B cell (primary cell): ENCODE results near the gene JPH3. TPM values are rescaled to one million over a fixed set of nuclear protein-coding genes. Genes with fewer than 3 reads are reported as not detected.

ENCODE experiments used
- ATAC-seq: fragments of 200-7000 bp; cut with Tn5 transposase; one replicate; pipeline ENCODE4 v1.10.0; 2021; ENCODE audit warnings: low read depth, mild to moderate bottlenecking, moderate number of reproducible peaks, moderate library complexity
- CTCF ChIA-PET: fragments of 350-600 bp; sonication (Branson Sonifier 250); formaldehyde crosslinking; loops from one replicate; lab custom pipeline; 2021; ENCODE audit warnings: antibody characterized with exemption, inconsistent platforms; lab: Charles Lee
- POLR2A ChIA-PET: fragments of 350-600 bp; sonication (Branson Sonifier 250); formaldehyde crosslinking; loops from one replicate; lab custom pipeline; 2021; ENCODE audit warnings: antibody characterized with exemption; lab: Charles Lee
- DNase-seq: peaks from one replicate; pipeline ENCODE4 v3.0.0; 2013
- H2AFZ ChIP-seq: 2 replicates; pipeline ENCODE4 v1.6.1; 2012; ENCODE audit warnings: mild to moderate bottlenecking, low read depth, low read length; ENCODE audit not compliant: insufficient read depth, poor library complexity, severe bottlenecking
- H3K27ac ChIP-seq, 2 donors: 1 replicate in 1 of 2; 2 replicates in 1 of 2; pipeline ENCODE4 v1.5.1; 2012 to 2013; ENCODE audit warnings: low read length in 2 of 2, mild to moderate bottlenecking in 2 of 2, moderate library complexity in 1 of 2
- H3K27me3 ChIP-seq, 4 experiments: fragments of 200-600 bp in 1 of 4; sonication (generic) in 1 of 4; replicated peaks in 1 of 4; 1 replicate in 2 of 4; 2 replicates in 2 of 4; pipeline versions ENCODE4 v1.6.1 to v1.7.0; 2013 to 2016; ENCODE audit warnings: low read length in 3 of 4, mild to moderate bottlenecking in 2 of 4, mixed read lengths in 1 of 4, moderate library complexity in 1 of 4; ENCODE audit not compliant: insufficient read depth in 4 of 4, control insufficient read depth in 3 of 4; ENCODE audit errors: control extremely low read depth in 1 of 4
- H3K36me3 ChIP-seq, 2 experiments: replicated peaks in 1 of 2; 1 replicate in 1 of 2; 2 replicates in 1 of 2; pipeline versions ENCODE4 v1.6.1 to v1.7.1; 2013; ENCODE audit warnings: low read length in 1 of 2; ENCODE audit not compliant: insufficient read depth in 2 of 2, control insufficient read depth in 1 of 2; ENCODE audit errors: control extremely low read depth in 1 of 2, extremely low read depth in 1 of 2
- H3K4me1 ChIP-seq, 2 donors: fragments of 200-600 bp in 1 of 2; sonication (generic) in 1 of 2; 1 replicate in 1 of 2; 2 replicates in 1 of 2; pipeline versions ENCODE4 v1.5.1 to v1.6.1; 2013 to 2017; ENCODE audit warnings: low read length in 2 of 2; ENCODE audit not compliant: control insufficient read depth in 2 of 2, insufficient read depth in 2 of 2
- H3K4me2 ChIP-seq: replicated peaks from 2 replicates; pipeline ENCODE3; 2012; ENCODE audit warnings: mild to moderate bottlenecking, low read depth, low read length; ENCODE audit not compliant: poor library complexity, severe bottlenecking
- H3K4me3 ChIP-seq, 5 experiments: fragments of 200-600 bp in 1 of 5; sonication (generic) in 1 of 5; 1 replicate in 3 of 5; 2 replicates in 2 of 5; pipeline versions ENCODE4 v1.5.1 to v1.7.0; 2011 to 2016; ENCODE audit warnings: low read length in 4 of 5, mild to moderate bottlenecking in 4 of 5, low read depth in 2 of 5, control low read depth in 1 of 5, moderate library complexity in 1 of 5; ENCODE audit not compliant: insufficient read depth in 1 of 5; ENCODE audit errors: control extremely low read depth in 1 of 5, extremely low read depth in 1 of 5
- H3K79me2 ChIP-seq: fragments of 200-600 bp; sonication (generic); one replicate; pipeline ENCODE4 v1.6.0; 2016; ENCODE audit warnings: low read length; ENCODE audit not compliant: control insufficient read depth, insufficient read depth
- H3K9ac ChIP-seq: fragments of 200-600 bp; sonication (generic); 2 replicates; pipeline ENCODE4 v1.6.1; 2017; ENCODE audit warnings: mild to moderate bottlenecking, low read length, moderate library complexity
- H3K9me3 ChIP-seq, 3 donors: one replicate each; pipeline versions ENCODE4 v1.6.1 to v1.7.1; 2013; ENCODE audit warnings: low read length in 2 of 3; ENCODE audit not compliant: control insufficient read depth in 2 of 3, insufficient read depth in 1 of 3; ENCODE audit errors: control extremely low read depth in 1 of 3
- H4K20me1 ChIP-seq: 2 replicates; pipeline ENCODE4 v1.6.0; 2012; ENCODE audit warnings: mild to moderate bottlenecking, low read length; ENCODE audit not compliant: insufficient read depth, control insufficient read depth, poor library complexity, severe bottlenecking
- H3K27ac Mint-ChIP-seq: one replicate; pipeline ENCODE4 v1.8.0; 2021; ENCODE audit warnings: mixed read lengths
- H3K27me3 Mint-ChIP-seq: one replicate; pipeline ENCODE4 v1.8.0; 2021; ENCODE audit warnings: mixed read lengths
- H3K4me1 Mint-ChIP-seq: one replicate; pipeline ENCODE4 v1.8.0; 2021; ENCODE audit warnings: mixed read lengths
- H3K4me3 Mint-ChIP-seq: one replicate; pipeline ENCODE4 v1.8.0; 2021; ENCODE audit warnings: mixed read lengths
- H3K9me3 Mint-ChIP-seq: one replicate; pipeline ENCODE4 v1.8.0; 2022; ENCODE audit warnings: mixed read lengths; ENCODE audit not compliant: insufficient read depth
- CTCF ChIP-seq: fragments of 200-600 bp; IDR thresholded peaks from one replicate; pipeline ENCODE4 v1.8.0; 2022; ENCODE audit warnings: antibody characterized with exemption, mild to moderate bottlenecking
- EZH2 ChIP-seq: IDR thresholded peaks from 2 replicates; pipeline ENCODE4 v1.6.1; 2012; ENCODE audit warnings: borderline replicate concordance, low read depth, mild to moderate bottlenecking, moderate library complexity, low read length; ENCODE audit not compliant: insufficient read depth, poor library complexity, severe bottlenecking
- WGBS: methylation state at CpG from one replicate; pipeline ENCODE4 v1.1.5; 2013; ENCODE audit warnings: missing lambda C conversion rate; ENCODE audit not compliant: insufficient coverage; 5-methylcytosine and 5-hydroxymethylcytosine counted together
- intact Hi-C: fragments of 100-400 bp; cut with micrococcal nuclease; formaldehyde crosslinking; loops from one replicate; pipeline ENCODE4 v1.10.0; 2022
- polyA plus RNA-seq: library from polyadenylated mRNA; depleted of rRNA; stranded (reverse); fragments of >200 nt; gene quantifications from 2 replicates; pipeline ENCODE4 v1.2.3, GENCODE V29; 2012
- total RNA-seq, 2 donors: library from RNA; stranded (reverse); fragments of 120-200 nt in 1 of 2; gene quantifications; 1 replicate in 1 of 2; 2 replicates in 1 of 2; pipeline versions ENCODE4 v1.2.3 to v1.2.4, GENCODE V29; 2013 to 2022

Gene JPH3
- total and polyA plus RNA-seq, 2 donors (not counting 1 experiment from before 2014, with no cell fraction given) = not detected

DNA sequence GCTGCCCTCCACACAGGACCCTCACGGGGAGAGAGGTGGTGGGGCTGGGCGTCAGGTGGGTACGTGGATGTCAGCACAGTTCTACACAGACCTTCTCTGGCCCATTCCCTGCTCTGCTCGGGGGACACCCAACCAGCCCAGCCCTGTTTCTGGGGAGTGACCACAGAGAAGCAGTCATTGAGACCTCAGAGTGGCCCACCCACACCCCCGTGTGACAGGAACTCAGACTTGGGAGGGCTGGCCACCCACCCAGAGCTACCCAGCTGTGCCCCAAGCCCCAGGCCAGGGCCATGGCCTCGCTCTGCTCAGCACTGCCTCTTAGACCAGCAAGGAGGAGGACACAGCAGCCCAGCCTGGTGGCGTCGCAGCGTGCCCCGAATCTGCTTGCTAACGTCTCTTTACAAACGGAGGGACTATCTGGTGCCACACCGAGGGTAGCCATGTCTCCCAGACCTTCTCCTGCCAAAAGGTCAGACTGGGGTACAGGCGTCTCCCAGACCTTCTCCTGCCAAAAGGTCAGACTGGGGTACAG lies 85.8 kb downstream of the JPH3 start:
- H3K4me3 Mint-ChIP-seq = no peak overlapping the region
- no peaks in the 10 kb centered on the region for H3K4me1 ChIP-seq
- ATAC-seq = no peak
- POLR2A ChIA-PET = no interaction called here
- H3K27me3 ChIP-seq = peaks cover 0 to 7% (median 0%) of the 10 kb centered on the region in 4 experiments
- no peak overlapping the region for H3K9ac ChIP-seq
- H3K27me3 Mint-ChIP-seq = no peaks in the 10 kb centered on the region
- H3K27ac ChIP-seq = no peak overlapping the region
- H2AFZ ChIP-seq = no peak overlapping the region
- H3K9me3 Mint-ChIP-seq = no peaks in the 10 kb centered on the region
- intact Hi-C loops = no loop called here
- no peaks in the 10 kb centered on the region for H4K20me1 ChIP-seq
- no peak overlapping the region for H3K27ac Mint-ChIP-seq
- no peaks in the 10 kb centered on the region for H3K4me1 Mint-ChIP-seq
- CTCF ChIA-PET = no interaction called here
- H3K9me3 ChIP-seq = no peaks in the 10 kb centered on the region
- DNase-seq = no peak
- no peaks in the 10 kb centered on the region for H3K79me2 ChIP-seq
- no peak overlapping the region for H3K4me2 ChIP-seq
- H3K4me3 ChIP-seq = no peak overlapping the region
- TF ChIP-seq EZH2 = no peak
- TF ChIP-seq CTCF = no peak
- WGBS = 88% methylated on average over 14 of the region's 14 CpGs
- H3K36me3 ChIP-seq = no peaks in the 10 kb centered on the region

- TF ChIP-seq EZH2 (no peak), CTCF (no peak)
- Histone ChIP-seq H3K79me2 (no peaks in the 10 kb centered on the region), H3K27me3 (peaks cover 0 to 7% (median 0%) of the 10 kb centered on the region in 4 experiments), H2AFZ (no peak overlapping the region), H3K4me2 (no peak overlapping the region), H3K27ac (no peak overlapping the region), H3K36me3 (no peaks in the 10 kb centered on the region), H3K9me3 (no peaks in the 10 kb centered on the region), H4K20me1 (no peaks in the 10 kb centered on the region), H3K9ac (no peak overlapping the region), H3K4me3 (no peak overlapping the region), H3K4me1 (no peaks in the 10 kb centered on the region)
- intact Hi-C loops = no loop called here
- DNase-seq = no peak
- Mint-ChIP-seq H3K27me3 (no peaks in the 10 kb centered on the region), H3K4me1 (no peaks in the 10 kb centered on the region), H3K9me3 (no peaks in the 10 kb centered on the region), H3K27ac (no peak overlapping the region), H3K4me3 (no peak overlapping the region)
- ChIA-PET CTCF (no interaction called here), POLR2A (no interaction called here)
- no peak for ATAC-seq
- 91% methylated on average over 42 of the region's 45 CpGs for WGBS
Measured at GRCh38 chr16:87688876-87689815, 86.8 kb downstream of the JPH3 start.
